NCI-H69 (cell line): ENCODE data around the gene MYLK.

Experiments
- DNase-seq: peaks from one replicate; lab custom pipeline; 2025; lab: John Stamatoyannopoulos, UW

Gene MYLK

DNA sequence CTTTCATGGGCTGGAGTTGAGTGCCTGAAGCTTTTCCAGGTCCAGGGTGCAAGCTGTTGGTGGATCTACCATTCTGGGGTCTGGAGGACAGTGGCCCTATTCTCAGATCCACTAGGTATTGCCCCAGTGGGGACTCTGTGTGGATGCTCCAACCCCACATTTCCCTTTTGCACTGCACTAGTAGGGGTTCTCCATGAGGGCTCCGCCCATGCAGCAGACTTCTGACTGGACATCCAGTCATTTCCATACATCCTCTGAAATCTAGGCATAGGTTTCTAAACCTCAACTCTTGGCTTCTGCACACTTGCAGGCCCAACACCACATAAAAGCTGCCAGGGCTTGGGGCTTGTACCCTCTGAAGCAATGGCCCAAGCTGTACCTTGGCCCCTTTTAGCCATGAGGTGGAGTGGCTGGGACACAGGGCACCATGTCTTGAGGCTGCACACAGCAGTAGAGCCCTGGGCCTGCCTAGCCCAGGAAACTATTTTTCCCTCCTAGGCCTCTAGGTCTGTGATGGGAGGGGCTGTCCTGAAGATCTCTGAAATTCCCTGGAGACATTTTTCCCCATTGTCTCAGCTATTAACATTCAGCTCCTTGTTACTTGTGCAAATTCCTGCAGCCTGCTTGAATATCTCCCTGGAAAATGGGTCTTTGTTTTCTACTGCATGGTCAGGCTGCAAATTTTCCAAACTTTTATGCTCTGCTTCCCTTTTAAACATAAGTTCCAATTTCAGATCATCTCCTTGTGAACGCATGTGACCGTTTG is 293.3 kb downstream of the MYLK start:
- peak; percentile 0 for DNase-seq

- DNase-seq, result no peak
These were observed 296.7 kb downstream of the MYLK start for GRCh38 chr3:123587401-123587800.

DNA sequence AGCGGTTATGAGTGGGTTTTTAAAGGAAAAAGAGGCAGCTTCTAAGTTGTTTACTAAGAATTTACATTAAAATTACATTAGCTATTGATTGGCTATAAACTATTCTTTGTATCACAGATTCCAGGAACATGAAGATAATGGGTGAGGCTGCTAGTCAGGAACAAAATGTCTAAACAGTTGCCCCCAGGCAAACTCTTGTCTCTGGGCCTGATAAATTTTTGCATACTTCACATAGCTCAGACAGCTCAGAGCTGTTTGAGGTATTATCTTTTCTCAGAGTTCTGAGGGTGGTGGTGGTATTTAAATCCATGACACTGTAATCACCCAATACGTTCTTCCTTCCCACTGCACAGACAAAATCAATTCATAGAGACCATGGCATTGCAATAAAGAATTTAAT is 297.2 kb downstream of the MYLK start:
- DNase-seq, result no peak

DNA sequence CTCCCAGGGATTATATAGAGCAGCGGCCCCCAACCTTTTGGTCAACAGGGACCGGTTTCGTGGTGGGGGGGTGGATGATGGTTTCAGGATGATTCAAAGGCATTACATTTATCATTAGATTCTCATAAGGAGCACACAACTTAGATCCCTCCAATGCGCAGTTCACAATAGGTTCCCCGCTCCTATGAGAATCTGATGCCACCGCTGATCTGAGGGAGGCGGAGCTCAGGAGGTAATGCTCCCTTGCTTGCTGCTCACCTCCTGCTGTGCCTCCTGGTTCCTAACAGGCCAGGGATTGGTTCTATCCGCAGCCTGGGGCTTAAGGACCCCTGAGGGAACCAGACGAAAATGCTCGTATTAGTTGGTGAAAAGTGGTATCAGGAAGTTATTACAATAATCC is 298.0 kb downstream of the MYLK start:
- peak; percentile 83 for DNase-seq

GRCh38 chr3:123584988-123585937 is 298.9 kb downstream of the MYLK start, which contains the start of gene HACD2:
HACD2 (minus strand) TSS chr3:123585053; CDS start chr3:123585027, 26 bp downstream.
- peak; percentile 96 for DNase-seq

GRCh38 chr3:123584284-123584987 is 299.7 kb downstream of the MYLK start:
- peak; percentile 73 for DNase-seq

GRCh38 chr3:123583561-123583960 is 300.6 kb downstream of the MYLK start:
- peak; percentile 2 for DNase-seq

GRCh38 chr3:123582315-123582714 is 301.8 kb downstream of the MYLK start:
- DNase-seq, result peak; percentile 0

- no peak for DNase-seq
These were observed 308.0 kb downstream of the MYLK start for GRCh38 chr3:123576122-123576521.

DNA sequence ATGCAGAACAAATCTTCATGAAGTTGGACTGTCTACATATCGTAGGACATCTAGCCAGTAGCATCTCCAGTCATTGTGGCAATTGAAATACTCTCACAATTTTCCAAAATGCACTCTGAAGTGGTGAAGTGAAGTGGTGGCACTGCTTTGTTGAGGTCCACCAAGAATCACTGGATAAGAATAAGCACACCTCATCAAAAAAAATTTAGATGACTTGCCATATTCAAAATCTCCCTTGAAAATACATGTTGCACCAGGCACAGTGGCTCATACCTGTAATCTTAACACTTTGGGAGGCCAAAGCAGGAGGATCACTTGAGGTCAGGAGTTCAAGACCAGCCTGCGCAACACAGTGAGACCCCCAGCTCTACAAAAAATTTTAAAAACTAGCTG is 312.2 kb downstream of the MYLK start:
- no peak for DNase-seq

- DNase-seq, result no peak
These were observed 312.7 kb downstream of the MYLK start for GRCh38 chr3:123571264-123571972.

DNA sequence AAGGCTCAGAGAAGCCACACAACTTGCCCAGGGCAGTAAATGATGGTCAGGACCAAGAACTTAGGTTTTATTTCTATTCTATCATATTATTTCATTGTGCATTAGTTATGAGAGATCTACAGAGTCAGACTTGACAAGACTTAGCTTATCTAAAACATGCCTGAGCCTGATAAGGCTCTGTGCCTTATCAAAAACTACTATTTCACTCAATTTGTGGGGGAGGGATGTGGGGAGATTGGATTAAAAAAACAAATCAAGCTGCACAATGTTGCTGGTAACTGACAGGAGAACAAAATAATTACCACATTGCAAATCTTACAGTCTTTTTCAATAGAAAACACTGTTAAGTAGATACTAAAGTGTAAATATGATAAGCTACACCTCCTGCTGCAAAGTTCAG is 315.3 kb downstream of the MYLK start:
- no peak for DNase-seq

DNA sequence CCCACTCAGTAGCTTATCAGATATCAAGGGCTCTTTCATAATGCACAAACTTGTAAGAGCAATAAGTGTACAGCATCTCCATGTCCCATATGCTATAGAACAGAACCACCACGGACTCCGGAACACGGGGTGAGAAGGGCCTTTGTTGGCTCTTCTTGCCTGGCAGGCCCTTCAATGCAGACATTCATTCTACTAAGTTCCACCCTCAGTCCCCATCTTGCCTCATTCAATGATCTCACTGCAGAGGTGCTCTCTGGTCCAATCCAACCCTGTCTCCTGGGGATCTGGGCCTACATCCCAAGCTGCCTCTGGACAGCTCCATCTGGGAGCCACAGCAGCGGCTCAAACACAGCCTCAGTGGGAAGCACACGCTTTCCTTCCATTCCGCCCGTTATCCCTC is 316.1 kb downstream of the MYLK start:
- no peak for DNase-seq

GRCh38 chr3:123564056-123564455 is 320.1 kb downstream of the MYLK start:
- no peak for DNase-seq

DNA sequence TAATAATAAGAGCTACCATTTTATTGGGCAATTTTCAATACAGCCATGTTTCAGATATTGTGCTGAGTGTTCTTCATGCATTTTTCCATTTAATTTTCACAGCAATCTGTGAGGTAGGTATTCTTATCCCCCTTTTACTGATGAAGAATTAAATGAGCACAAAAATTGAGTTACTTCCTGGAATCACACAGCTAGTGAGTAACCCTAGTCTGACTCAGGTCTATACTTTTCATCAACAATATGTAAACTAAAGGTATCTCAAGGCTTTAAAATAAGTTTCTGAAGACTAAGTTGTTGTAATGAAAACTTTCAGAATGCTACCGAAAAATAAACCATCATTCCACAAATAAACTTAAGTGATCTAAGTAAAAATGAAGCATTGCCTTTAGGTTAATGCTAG is 321.6 kb downstream of the MYLK start:
- no peak for DNase-seq

- DNase-seq, result no peak
These were observed 322.9 kb downstream of the MYLK start for GRCh38 chr3:123561188-123561587.
